Activated CD4-positive, alpha-beta T cell treated with anti-CD3 and anti-CD28 coated beads for 36 hours (primary cell): ENCODE data around the gene SSTR1. TPM values are rescaled to one million over a fixed set of nuclear protein-coding genes. Genes with fewer than 3 reads are reported as not detected.
A peak's percentile ranks its signal among the peaks of the same experiment; 100 is the strongest.

Experiments
- ATAC-seq: fragments of 200-7000 bp; cut with Tn5 transposase; one replicate; pipeline ENCODE4 v1.10.0; 2021; ENCODE audit warnings: mild to moderate bottlenecking, moderate library complexity
- CTCF ChIA-PET: fragments of 350-600 bp; sonication (Branson Sonifier 250); formaldehyde crosslinking; loops from one replicate; lab custom pipeline; 2021; ENCODE audit warnings: antibody characterized with exemption; lab: Charles Lee
- POLR2A ChIA-PET: fragments of 350-600 bp; sonication (Branson Sonifier 250); formaldehyde crosslinking; loops from one replicate; lab custom pipeline; 2021; ENCODE audit warnings: antibody characterized with exemption, inconsistent platforms; lab: Charles Lee
- DNase-seq: peaks from one replicate; pipeline ENCODE4 v3.0.0-alpha.2; 2020
- H3K27ac Mint-ChIP-seq: one replicate; pipeline ENCODE4 v1.8.0; 2021; ENCODE audit warnings: mixed read lengths
- H3K27me3 Mint-ChIP-seq: one replicate; pipeline ENCODE4 v1.8.0; 2021; ENCODE audit warnings: mixed read lengths
- H3K36me3 Mint-ChIP-seq: one replicate; pipeline ENCODE4 v1.8.0; 2021; ENCODE audit warnings: low read depth, mixed read lengths
- H3K4me1 Mint-ChIP-seq: one replicate; pipeline ENCODE4 v1.8.0; 2021; ENCODE audit warnings: mixed read lengths
- H3K4me3 Mint-ChIP-seq: one replicate; pipeline ENCODE4 v1.8.0; 2021; ENCODE audit warnings: mild to moderate bottlenecking, moderate library complexity, mixed read lengths
- H3K9me3 Mint-ChIP-seq: one replicate; pipeline ENCODE4 v1.8.0; 2021; ENCODE audit warnings: low read depth, mixed read lengths
- intact Hi-C, 2 experiments: fragments of 100-400 bp; cut with DNase I in 1 of 2; cut with micrococcal nuclease in 1 of 2; formaldehyde crosslinking; loops; one replicate each; pipeline versions ENCODE4 v1.14.2 to v1.15.1; 2022 to 2024; cut with DNase I, micrococcal nuclease
- total RNA-seq, 2 experiments: library from RNA; stranded (reverse); gene quantifications; one replicate each; pipeline ENCODE4 v1.2.3, GENCODE V29; 2021

The SSTR1 gene, protein sequence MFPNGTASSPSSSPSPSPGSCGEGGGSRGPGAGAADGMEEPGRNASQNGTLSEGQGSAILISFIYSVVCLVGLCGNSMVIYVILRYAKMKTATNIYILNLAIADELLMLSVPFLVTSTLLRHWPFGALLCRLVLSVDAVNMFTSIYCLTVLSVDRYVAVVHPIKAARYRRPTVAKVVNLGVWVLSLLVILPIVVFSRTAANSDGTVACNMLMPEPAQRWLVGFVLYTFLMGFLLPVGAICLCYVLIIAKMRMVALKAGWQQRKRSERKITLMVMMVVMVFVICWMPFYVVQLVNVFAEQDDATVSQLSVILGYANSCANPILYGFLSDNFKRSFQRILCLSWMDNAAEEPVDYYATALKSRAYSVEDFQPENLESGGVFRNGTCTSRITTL
- not detected for total RNA-seq

DNA sequence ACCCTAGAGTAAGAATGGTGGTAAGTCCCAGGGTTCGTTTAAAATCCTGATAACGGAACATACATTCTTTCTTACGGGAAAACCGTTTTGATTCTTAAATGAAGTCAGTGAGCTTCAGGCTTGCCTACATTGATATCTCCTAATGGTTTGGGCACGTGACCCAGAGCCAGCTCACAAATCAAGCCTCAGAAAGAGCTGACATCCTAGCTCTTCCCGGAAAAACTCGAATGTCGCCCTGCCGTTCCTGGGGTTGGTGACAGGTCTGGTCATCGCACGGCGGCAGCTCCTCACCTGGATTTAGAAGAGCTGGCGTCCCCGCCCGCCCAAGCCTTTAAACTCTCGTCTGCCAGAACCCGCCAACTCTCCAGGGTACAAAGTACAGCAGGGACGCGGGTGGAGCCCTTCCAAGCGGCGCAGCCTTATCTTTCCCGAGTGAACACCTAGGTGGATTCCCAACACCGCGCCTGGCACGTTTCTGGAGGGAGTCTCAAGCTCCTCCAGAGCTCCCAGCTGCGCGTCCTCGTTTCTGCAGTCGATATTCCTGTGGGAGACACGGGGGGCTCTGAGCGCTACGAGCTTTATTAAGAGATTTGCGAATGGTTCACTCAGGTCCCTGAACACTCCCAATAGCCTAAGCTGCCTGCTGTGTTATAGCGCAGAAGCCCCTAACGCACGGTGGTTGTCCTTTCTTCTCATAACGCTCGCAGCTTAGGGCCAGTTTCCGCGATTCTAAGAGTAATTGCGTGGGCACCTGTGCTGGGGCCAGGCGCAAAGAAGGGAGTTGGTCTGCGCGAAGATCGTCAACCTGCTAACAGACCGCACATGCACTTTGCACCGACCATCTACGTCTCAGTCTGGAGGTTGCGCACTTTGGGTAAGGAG lies at the start of gene SSTR1:
TSS of gene SSTR1 (plus strand) at position 169 of the 882 bp plus-strand sequence. CDS start 1,486 bp downstream, outside the sequence.
- Mint-ChIP-seq H3K9me3 (no peaks in the 10 kb centered on the region), H3K36me3 (no peaks in the 10 kb centered on the region), H3K27me3 (peaks cover 44% of the 10 kb centered on the region), H3K4me3 (no peak within 1 kb of the TSS), H3K27ac (no peak within 1 kb of the TSS), H3K4me1 (peaks cover 21% of the 10 kb centered on the region)
- ATAC-seq = no peak
- peak; percentile 6 for DNase-seq
- ChIA-PET CTCF (interaction anchor here (0.6 to 1.1 kb wide), 4 partner anchors 11 to 1011 kb away, joined by 3 to 4 read pairs (median 4); no protein-coding TSS in a partner anchor), POLR2A (no interaction called here)
- intact Hi-C loops = no loop called here

DNA sequence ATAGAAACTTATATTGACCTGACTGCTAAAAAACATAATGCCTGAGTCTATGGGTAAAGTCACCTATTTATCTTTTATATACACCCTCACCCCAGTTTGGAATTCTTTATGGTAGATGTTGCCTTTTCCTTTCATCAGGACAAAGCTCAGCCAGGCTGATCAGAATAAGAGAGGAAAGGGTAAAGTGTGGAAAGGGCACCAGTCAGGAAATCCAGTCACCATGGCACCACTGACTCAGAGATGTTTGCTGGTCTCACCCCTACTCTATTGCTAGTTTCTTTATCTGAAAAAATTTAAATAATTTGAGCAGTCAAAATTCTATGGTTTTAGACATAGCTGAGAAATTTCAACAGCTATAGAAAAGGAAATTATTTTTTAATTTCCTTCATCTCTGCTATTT lies 49.2 kb upstream of the SSTR1 start:
- Mint-ChIP-seq H3K9me3 (no peaks in the 10 kb centered on the region), H3K4me3 (no peak overlapping the region), H3K27ac (no peak overlapping the region), H3K4me1 (no peaks in the 10 kb centered on the region), H3K27me3 (no peaks in the 10 kb centered on the region), H3K36me3 (no peaks in the 10 kb centered on the region)
- no peak for ATAC-seq
- DNase-seq = no peak
- CTCF ChIA-PET = interaction anchor here (0.7 to 1.6 kb wide), 2 partner anchors 17 to 174 kb away, joined by 3 to 5 read pairs; no protein-coding TSS in a partner anchor
- POLR2A ChIA-PET = no interaction called here
- intact Hi-C loops = no loop called here

DNA sequence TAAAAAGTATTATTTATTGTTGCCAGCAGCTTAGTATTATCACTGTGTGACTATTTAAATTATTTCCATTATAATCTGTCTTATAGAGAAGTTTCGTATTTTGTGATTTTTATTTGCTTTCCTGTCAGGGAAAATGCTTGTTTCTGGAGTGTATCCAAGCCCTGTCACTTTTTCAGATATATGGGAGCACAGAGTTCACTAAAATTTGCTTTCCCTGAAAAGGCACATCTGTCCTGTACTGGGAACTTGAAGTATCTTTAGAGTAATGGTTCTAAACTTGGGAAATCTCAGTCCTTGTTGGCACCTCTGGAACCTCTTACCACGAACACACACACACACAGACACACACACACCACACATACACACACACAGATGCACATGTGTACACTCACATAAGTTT lies 39.3 kb upstream of the SSTR1 start:
- ChIA-PET POLR2A (no interaction called here), CTCF (interaction anchor here (0.5 kb wide), 1 partner anchor 29 kb away, joined by 5 read pairs; no protein-coding TSS in a partner anchor)
- Mint-ChIP-seq H3K27ac (no peak overlapping the region), H3K27me3 (peaks cover 1% of the 10 kb centered on the region), H3K4me1 (no peaks in the 10 kb centered on the region), H3K36me3 (no peaks in the 10 kb centered on the region), H3K9me3 (no peaks in the 10 kb centered on the region), H3K4me3 (no peak overlapping the region)
- DNase-seq (no peak), ATAC-seq (no peak)
- intact Hi-C loops = no loop called here

DNA sequence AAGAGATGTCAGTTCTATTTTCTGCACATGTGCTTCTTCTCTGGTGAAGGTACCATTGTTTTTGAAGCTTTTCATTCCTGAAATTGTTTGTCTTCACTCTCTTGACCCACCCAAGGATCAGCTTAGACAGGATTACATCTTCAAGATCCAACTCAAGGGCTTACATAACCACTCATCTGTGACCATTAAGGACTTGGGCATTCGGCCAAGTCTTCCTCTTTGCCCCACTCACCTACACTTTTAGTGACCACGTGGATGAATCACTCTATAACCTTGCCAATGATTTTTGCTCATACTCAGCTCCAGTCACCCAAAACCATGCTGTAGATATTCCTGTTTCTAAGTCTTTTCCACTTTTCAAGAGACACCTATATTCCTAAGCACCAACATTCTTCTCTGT lies 36.5 kb upstream of the SSTR1 start:
- H3K36me3 Mint-ChIP-seq = no peaks in the 10 kb centered on the region
- H3K27me3 Mint-ChIP-seq = peaks cover 1% of the 10 kb centered on the region
- H3K27ac Mint-ChIP-seq = no peak overlapping the region
- no peaks in the 10 kb centered on the region for H3K4me1 Mint-ChIP-seq
- CTCF ChIA-PET = interaction anchor here (0.9 to 1.1 kb wide), 2 partner anchors 9 to 27 kb away, joined by 3 to 4 read pairs; no protein-coding TSS in a partner anchor
- POLR2A ChIA-PET = no interaction called here
- intact Hi-C loops = no loop called here
- no peaks in the 10 kb centered on the region for H3K9me3 Mint-ChIP-seq
- DNase-seq (no peak), ATAC-seq (no peak)
- no peak overlapping the region for H3K4me3 Mint-ChIP-seq

DNA sequence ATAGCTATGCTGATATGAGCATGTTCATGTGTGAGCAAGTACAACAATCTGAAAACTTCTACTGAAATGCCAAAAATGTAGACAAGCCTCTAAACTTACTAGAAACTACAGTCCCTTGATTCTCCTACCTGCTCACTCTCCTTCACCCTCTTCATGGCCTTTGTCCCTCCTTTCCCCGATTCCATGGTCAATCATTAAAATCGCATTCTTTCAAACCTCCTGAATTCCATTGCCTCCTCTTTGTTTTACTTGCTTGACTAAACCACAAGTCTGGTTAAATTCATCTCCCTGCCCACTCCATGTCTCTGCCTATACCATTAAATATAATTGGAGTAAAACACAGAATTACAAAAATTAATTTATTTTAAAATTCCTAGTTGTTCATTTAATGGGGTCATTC lies 33.0 kb upstream of the SSTR1 start:
- ChIA-PET CTCF (no interaction called here), POLR2A (no interaction called here)
- intact Hi-C loops = no loop called here
- H3K4me3 Mint-ChIP-seq = no peak overlapping the region
- H3K27me3 Mint-ChIP-seq = peaks cover 1% of the 10 kb centered on the region
- no peaks in the 10 kb centered on the region for H3K4me1 Mint-ChIP-seq
- no peaks in the 10 kb centered on the region for H3K36me3 Mint-ChIP-seq
- no peak overlapping the region for H3K27ac Mint-ChIP-seq
- ATAC-seq (no peak), DNase-seq (no peak)
- H3K9me3 Mint-ChIP-seq = peaks cover 2% of the 10 kb centered on the region

DNA sequence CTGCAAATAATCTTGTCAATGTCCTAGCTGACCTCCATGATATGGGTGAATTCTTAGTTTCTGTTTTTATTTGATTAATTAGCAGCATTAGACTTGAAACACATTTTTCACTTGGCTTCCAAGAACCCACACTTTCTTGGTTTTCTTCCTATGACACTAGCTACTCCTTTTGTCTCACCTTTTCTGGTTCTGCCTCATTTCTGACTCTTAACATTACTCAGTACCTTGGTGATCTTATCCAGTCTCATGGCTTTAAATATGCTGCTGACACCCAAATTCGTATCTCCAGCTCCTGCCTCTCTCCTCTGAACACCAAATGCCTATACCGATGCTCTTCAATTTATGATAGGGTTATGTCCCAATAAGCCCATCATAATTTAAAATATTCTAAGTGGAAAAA lies 32.0 kb upstream of the SSTR1 start:
- intact Hi-C loops = no loop called here
- POLR2A ChIA-PET = no interaction called here
- H3K4me1 Mint-ChIP-seq = no peaks in the 10 kb centered on the region
- peaks cover 2% of the 10 kb centered on the region for H3K9me3 Mint-ChIP-seq
- no peak overlapping the region for H3K4me3 Mint-ChIP-seq
- H3K27ac Mint-ChIP-seq = no peak overlapping the region
- ATAC-seq = no peak
- H3K36me3 Mint-ChIP-seq = no peaks in the 10 kb centered on the region
- CTCF ChIA-PET = interaction anchor here (1.0 kb wide), 1 partner anchor 25 kb away, joined by 3 read pairs; no protein-coding TSS in a partner anchor
- no peak for DNase-seq
- H3K27me3 Mint-ChIP-seq = peaks cover 1% of the 10 kb centered on the region

DNA sequence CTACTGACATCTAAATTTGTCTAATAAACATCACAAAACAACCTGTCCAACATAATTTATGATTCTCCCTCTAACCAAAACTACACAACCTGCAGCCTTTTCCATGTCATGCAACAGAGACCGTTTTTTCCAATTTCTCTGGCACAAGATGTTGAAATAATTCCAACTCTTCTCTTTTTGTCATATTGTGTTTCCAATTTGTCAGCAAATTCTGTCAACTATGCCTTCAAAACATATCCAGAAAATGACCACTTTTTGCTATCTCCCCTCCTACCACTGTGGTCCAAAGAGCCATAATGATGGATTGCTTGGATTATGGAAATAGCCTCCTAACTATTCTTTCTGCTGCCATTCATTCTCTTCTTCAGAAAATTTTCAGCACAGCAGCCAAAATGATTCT lies 31.3 kb upstream of the SSTR1 start:
- Mint-ChIP-seq H3K36me3 (no peaks in the 10 kb centered on the region), H3K4me3 (no peak overlapping the region), H3K9me3 (peaks cover 2% of the 10 kb centered on the region), H3K27ac (no peak overlapping the region), H3K4me1 (no peaks in the 10 kb centered on the region), H3K27me3 (peaks cover 1% of the 10 kb centered on the region)
- no peak for ATAC-seq
- ChIA-PET POLR2A (interaction anchor here (0.6 kb wide), 1 partner anchor 9 kb away, joined by 4 read pairs; no protein-coding TSS in a partner anchor), CTCF (interaction anchor here (1.0 kb wide), 1 partner anchor 24 kb away, joined by 3 read pairs; no protein-coding TSS in a partner anchor)
- no peak for DNase-seq
- intact Hi-C loops = no loop called here

DNA sequence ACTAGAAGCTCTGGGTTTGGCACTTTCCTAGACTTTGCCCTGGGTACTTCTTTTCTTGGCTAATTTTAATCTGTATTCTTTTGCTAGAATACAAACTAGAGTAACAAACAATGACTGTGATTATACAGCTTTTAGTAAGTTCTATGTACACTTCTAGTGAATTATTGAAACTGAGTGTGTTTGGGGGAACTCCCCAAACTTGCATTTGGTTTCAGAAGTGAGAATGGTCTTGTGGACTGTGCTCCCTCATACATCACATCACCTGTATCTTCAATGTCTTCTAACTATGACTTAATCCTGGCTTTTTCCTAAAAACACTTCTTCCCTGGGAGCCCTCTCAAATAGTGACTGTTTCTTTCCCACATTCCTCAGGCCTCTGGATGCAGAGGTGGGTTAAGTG lies 23.6 kb upstream of the SSTR1 start:
- Mint-ChIP-seq H3K4me1 (no peaks in the 10 kb centered on the region), H3K27ac (no peak overlapping the region), H3K9me3 (peaks cover 2% of the 10 kb centered on the region), H3K4me3 (no peak overlapping the region), H3K27me3 (no peaks in the 10 kb centered on the region), H3K36me3 (no peaks in the 10 kb centered on the region)
- intact Hi-C loops = no loop called here
- ATAC-seq (no peak), DNase-seq (no peak)
- ChIA-PET POLR2A (no interaction called here), CTCF (no interaction called here)

DNA sequence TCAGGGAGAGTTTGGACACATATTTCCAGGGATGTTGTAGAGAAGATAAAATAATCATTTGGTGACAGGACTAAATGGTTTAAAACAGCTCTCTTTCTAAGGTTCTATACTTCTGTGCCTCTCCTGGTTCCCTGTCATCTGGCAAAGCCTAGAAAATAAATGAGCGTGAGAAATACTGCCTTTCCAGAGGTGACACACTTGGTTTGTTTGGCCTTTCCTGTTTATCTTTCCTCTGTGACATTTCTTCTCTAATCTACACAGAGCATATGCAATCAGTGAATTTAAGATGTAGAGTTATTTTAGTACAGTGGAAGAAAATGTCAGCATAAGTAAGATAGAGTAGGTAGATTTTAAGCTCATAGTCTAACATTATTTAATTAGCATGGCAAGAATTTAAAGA lies 22.0 kb upstream of the SSTR1 start:
- Mint-ChIP-seq H3K4me3 (no peak overlapping the region), H3K4me1 (no peaks in the 10 kb centered on the region), H3K27ac (no peak overlapping the region), H3K36me3 (no peaks in the 10 kb centered on the region), H3K27me3 (no peaks in the 10 kb centered on the region), H3K9me3 (no peaks in the 10 kb centered on the region)
- ChIA-PET CTCF (no interaction called here), POLR2A (no interaction called here)
- no peak for DNase-seq
- intact Hi-C loops = no loop called here
- ATAC-seq = no peak

DNA sequence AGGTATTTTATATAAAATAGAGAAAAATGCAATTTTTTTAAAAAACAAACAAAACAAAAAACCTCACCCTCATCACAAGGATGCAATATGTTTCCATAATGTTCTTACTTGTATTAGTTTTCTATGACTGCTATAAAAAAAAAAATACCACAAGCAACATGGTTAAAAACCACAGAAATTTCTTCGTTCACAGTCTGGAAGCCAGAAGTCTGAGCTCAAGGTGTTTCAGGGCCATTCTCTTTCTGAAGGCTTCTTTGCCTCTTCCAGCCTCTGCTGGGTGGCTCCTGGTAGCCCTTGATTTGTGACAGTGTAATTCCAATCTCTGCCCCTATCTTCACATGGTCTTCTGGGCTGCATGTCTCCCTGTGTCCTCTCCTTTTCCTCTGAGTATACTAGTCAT lies 21.5 kb upstream of the SSTR1 start:
- ATAC-seq (no peak), DNase-seq (no peak)
- Mint-ChIP-seq H3K36me3 (no peaks in the 10 kb centered on the region), H3K27ac (no peak overlapping the region), H3K4me1 (no peaks in the 10 kb centered on the region), H3K4me3 (no peak overlapping the region), H3K9me3 (no peaks in the 10 kb centered on the region), H3K27me3 (no peaks in the 10 kb centered on the region)
- ChIA-PET POLR2A (no interaction called here), CTCF (no interaction called here)
- intact Hi-C loops = no loop called here

DNA sequence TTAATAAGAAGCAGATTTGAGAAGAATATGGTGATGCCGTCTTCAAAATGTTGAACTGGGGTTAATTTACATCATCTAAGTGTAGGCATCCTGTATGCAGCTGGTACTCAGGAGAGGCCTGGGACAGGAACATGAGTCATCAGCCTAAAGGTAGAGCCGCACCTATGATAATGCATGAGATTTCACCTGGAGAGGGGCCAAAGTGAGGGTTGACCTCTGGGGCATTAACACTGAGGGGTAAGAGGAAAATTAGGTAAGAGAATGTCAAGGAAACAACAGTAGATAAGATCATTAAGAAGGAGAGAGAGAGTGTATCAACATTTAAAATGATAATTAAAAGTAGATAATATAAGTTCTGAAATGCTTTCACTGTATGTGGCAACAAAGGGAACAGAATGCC lies 20.2 kb upstream of the SSTR1 start:
- no peaks in the 10 kb centered on the region for H3K36me3 Mint-ChIP-seq
- H3K27ac Mint-ChIP-seq = no peak overlapping the region
- ChIA-PET CTCF (no interaction called here), POLR2A (no interaction called here)
- no peaks in the 10 kb centered on the region for H3K4me1 Mint-ChIP-seq
- DNase-seq (no peak), ATAC-seq (no peak)
- no peaks in the 10 kb centered on the region for H3K27me3 Mint-ChIP-seq
- no peak overlapping the region for H3K4me3 Mint-ChIP-seq
- intact Hi-C loops = no loop called here
- no peaks in the 10 kb centered on the region for H3K9me3 Mint-ChIP-seq
